ENCODE data around the gene ACTR6. TPM values are rescaled to one million over a fixed set of nuclear protein-coding genes. Genes with fewer than 3 reads are reported as not detected.

The ACTR6 gene
- total and polyA plus RNA-seq, 4 donors = 12.0 to 25.2 (median 17.5) TPM

DNA sequence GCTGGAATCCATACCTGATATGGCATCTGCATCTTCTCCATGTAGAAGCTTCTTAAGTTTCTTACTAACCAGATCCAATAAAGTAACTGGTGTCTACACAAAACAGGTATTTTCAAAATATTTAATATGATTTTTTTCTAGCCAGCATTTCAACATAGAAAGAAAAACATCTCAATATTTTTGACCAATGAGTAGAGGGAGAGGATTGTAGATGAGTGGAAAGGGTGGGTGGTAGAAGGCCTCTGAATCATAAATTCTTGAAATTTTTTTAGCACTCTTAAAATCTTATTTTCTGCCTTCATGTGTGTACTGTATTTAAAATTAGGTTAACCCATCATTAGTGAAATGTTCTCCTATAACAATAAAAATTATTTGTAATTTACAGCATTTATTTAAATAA lies 48.3 kb downstream of the ACTR6 start:
- TF ChIP-seq, protein P1, sequence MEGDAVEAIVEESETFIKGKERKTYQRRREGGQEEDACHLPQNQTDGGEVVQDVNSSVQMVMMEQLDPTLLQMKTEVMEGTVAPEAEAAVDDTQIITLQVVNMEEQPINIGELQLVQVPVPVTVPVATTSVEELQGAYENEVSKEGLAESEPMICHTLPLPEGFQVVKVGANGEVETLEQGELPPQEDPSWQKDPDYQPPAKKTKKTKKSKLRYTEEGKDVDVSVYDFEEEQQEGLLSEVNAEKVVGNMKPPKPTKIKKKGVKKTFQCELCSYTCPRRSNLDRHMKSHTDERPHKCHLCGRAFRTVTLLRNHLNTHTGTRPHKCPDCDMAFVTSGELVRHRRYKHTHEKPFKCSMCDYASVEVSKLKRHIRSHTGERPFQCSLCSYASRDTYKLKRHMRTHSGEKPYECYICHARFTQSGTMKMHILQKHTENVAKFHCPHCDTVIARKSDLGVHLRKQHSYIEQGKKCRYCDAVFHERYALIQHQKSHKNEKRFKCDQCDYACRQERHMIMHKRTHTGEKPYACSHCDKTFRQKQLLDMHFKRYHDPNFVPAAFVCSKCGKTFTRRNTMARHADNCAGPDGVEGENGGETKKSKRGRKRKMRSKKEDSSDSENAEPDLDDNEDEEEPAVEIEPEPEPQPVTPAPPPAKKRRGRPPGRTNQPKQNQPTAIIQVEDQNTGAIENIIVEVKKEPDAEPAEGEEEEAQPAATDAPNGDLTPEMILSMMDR (IDR thresholded peaks at IDR 0.05; ENCODE audit: control extremely low read depth, extremely low read depth) = no peak
- Histone ChIP-seq H3K4me1 (ENCODE audit: control insufficient read depth in 5 of 5, insufficient read depth in 5 of 5, low read length in 5 of 5) (no peaks in the 10 kb centered on the region), H3K4me3 (no peak overlapping the region), H3K9me3 (ENCODE audit: control insufficient read depth in 4 of 4, insufficient read depth in 3 of 4, low read length in 3 of 4) (no peaks in the 10 kb centered on the region), H3K27me3 (ENCODE audit: control insufficient read depth in 3 of 3, insufficient read depth in 3 of 3, low read length in 2 of 3) (no peaks in the 10 kb centered on the region), H3K27ac (ENCODE audit: low read depth in 1 of 2, low read length in 1 of 2) (no peak overlapping the region), H3K9ac (ENCODE audit: insufficient read depth in 1 of 2, low read length in 2 of 2) (no peak overlapping the region), H3K36me3 (ENCODE audit: control insufficient read depth in 4 of 4, insufficient read depth in 4 of 4, low read length in 4 of 4) (no peaks in the 10 kb centered on the region)
- no peak for ATAC-seq (ENCODE audit: insufficient read depth, low FRiP score)
- DNase-seq = no peak

DNA sequence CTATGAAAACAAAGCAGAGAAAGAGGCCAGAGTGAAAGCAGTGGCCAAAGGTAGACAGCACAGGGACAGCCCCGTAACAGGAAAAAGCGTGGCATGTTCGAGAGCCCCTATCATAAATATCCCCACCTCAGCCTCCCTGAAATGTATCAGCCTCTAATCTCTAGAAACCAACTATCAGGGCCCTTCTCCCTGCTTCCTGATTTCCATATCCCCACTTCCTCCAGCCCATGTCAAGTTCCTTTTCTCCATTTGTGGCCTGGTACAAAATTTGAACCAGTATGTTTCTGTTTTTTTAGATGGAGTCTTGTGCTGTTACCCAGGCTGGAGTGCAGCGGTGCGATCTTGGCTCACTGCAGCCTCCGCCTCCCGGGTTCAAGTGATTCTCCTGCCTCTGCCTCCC lies 49.3 kb downstream of the ACTR6 start:
- ATAC-seq (ENCODE audit: insufficient read depth, low FRiP score) (no peak), DNase-seq (no peak)
- Histone ChIP-seq H3K36me3 (ENCODE audit: control insufficient read depth in 4 of 4, insufficient read depth in 4 of 4, low read length in 4 of 4) (no peaks in the 10 kb centered on the region), H3K9ac (ENCODE audit: insufficient read depth in 1 of 2, low read length in 2 of 2) (no peak overlapping the region), H3K4me1 (ENCODE audit: control insufficient read depth in 5 of 5, insufficient read depth in 5 of 5, low read length in 5 of 5) (no peaks in the 10 kb centered on the region), H3K27ac (ENCODE audit: low read depth in 1 of 2, low read length in 1 of 2) (no peak overlapping the region), H3K4me3 (no peak overlapping the region), H3K9me3 (ENCODE audit: control insufficient read depth in 4 of 4, insufficient read depth in 3 of 4, low read length in 3 of 4) (no peaks in the 10 kb centered on the region), H3K27me3 (ENCODE audit: control insufficient read depth in 3 of 3, insufficient read depth in 3 of 3, low read length in 2 of 3) (no peaks in the 10 kb centered on the region)
- 64 to 77% methylated on average over 7 of the region's 7 CpGs for WGBS, 2 donors
- TF ChIP-seq, protein P1 (IDR thresholded peaks at IDR 0.05; ENCODE audit: control extremely low read depth, extremely low read depth) = no peak

DNA sequence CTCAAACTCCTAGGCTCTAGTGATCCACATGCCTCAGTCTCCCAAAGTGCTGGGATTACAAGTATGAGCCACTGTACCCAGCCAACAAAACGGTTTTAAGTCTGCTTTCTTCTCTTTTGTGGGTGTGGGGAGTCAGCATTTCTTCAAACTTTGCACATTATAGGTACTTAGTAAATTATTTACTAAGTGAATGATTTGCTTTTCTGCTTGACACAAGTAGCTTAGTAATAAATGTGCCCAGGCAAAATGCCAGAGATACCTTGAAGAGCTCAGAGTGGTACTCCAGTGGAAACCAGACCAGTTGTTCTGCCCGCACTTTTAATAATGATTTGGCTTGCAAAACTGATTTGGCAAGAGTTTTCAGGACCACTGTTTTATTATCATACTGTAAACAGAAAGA lies 51.3 kb downstream of the ACTR6 start:
- Histone ChIP-seq H3K27me3 (ENCODE audit: control insufficient read depth in 3 of 3, insufficient read depth in 3 of 3, low read length in 2 of 3) (no peaks in the 10 kb centered on the region), H3K4me1 (ENCODE audit: control insufficient read depth in 5 of 5, insufficient read depth in 5 of 5, low read length in 5 of 5) (no peaks in the 10 kb centered on the region), H3K9ac (ENCODE audit: insufficient read depth in 1 of 2, low read length in 2 of 2) (no peak overlapping the region), H3K9me3 (ENCODE audit: control insufficient read depth in 4 of 4, insufficient read depth in 3 of 4, low read length in 3 of 4) (no peaks in the 10 kb centered on the region), H3K36me3 (ENCODE audit: control insufficient read depth in 4 of 4, insufficient read depth in 4 of 4, low read length in 4 of 4) (no peaks in the 10 kb centered on the region), H3K27ac (ENCODE audit: low read depth in 1 of 2, low read length in 1 of 2) (peak overlapping the region in 1 of 2 donors; percentile 22), H3K4me3 (no peak overlapping the region)
- DNase-seq (peak; percentile 65 to 90 (median 69)), ATAC-seq (ENCODE audit: insufficient read depth, low FRiP score) (no peak)
- 56 to 78% methylated on average over 2 of the region's 2 CpGs for WGBS, 2 donors
- TF ChIP-seq, protein P1 (IDR thresholded peaks at IDR 0.05; ENCODE audit: control extremely low read depth, extremely low read depth) = no peak

DNA sequence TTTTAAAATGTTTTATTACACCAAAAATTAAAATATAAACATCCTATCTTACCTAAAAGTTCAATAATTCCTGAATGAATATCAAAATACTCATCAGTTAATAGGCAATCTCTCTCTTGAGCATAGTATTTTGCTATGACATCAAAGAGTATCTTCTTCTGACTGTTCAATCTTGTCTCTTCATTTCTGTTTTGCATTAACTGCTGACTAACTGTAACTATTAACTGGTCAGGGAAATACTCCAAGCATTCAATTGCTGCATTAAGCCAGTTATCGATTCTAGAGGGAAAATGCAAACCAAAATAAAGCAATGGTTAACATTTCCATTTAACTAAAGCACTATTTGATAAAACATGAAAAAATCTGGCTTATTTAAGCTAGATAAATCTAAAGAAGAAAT lies 52.8 kb downstream of the ACTR6 start:
- H3K27ac ChIP-seq (ENCODE audit: low read depth in 1 of 2, low read length in 1 of 2) = no peak overlapping the region
- ATAC-seq (ENCODE audit: insufficient read depth, low FRiP score) (no peak), DNase-seq (no peak)
- H3K4me3 ChIP-seq = no peak overlapping the region
- TF ChIP-seq, protein P1 (IDR thresholded peaks at IDR 0.05; ENCODE audit: control extremely low read depth, extremely low read depth) = no peak
- no peaks in the 10 kb centered on the region for H3K4me1 ChIP-seq (ENCODE audit: control insufficient read depth in 5 of 5, insufficient read depth in 5 of 5, low read length in 5 of 5)
- 93 to 98% methylated on average over 1 of the region's 1 CpG for WGBS, 2 donors
- H3K9ac ChIP-seq (ENCODE audit: insufficient read depth in 1 of 2, low read length in 2 of 2) = no peak overlapping the region
- no peaks in the 10 kb centered on the region for H3K27me3 ChIP-seq (ENCODE audit: control insufficient read depth in 3 of 3, insufficient read depth in 3 of 3, low read length in 2 of 3)
- no peaks in the 10 kb centered on the region for H3K36me3 ChIP-seq (ENCODE audit: control insufficient read depth in 4 of 4, insufficient read depth in 4 of 4, low read length in 4 of 4)
- no peaks in the 10 kb centered on the region for H3K9me3 ChIP-seq (ENCODE audit: control insufficient read depth in 4 of 4, insufficient read depth in 3 of 4, low read length in 3 of 4)

All from lung (tissue), 12 donors.